OCI-LY1 (cell line): Measurements from ENCODE around the gene SH3RF3.

Experiments used
- H2AFZ ChIP-seq: fragments of 200-600 bp; sonication (generic), shearing (Covaris generic); 2 replicates; pipeline ENCODE4 v1.6.0; 2014; ENCODE audit warnings: antibody characterized with exemption, mild to moderate bottlenecking, low read length
- H3F3A ChIP-seq: fragments of 200-600 bp; sonication (generic), shearing (Covaris generic); 2 replicates; pipeline ENCODE4 v1.6.0; 2014; ENCODE audit warnings: mild to moderate bottlenecking, antibody characterized with exemption, low read length, moderate library complexity; ENCODE audit not compliant: insufficient read depth
- H3K27ac ChIP-seq: fragments of 200-600 bp; sonication (generic); 2 replicates; pipeline ENCODE4 v1.5.1; 2014; ENCODE audit warnings: low read length, mixed run types, mild to moderate bottlenecking, low read depth; ENCODE audit not compliant: poor library complexity, severe bottlenecking
- H3K27me3 ChIP-seq: fragments of 200-600 bp; sonication (generic); 2 replicates; pipeline ENCODE4 v1.6.0; 2014; ENCODE audit warnings: antibody characterized with exemption, mild to moderate bottlenecking, low read length, moderate library complexity; ENCODE audit not compliant: insufficient read depth
- H3K36me3 ChIP-seq: fragments of 200-600 bp; sonication (generic); 2 replicates; pipeline ENCODE4 v1.6.1; 2014; ENCODE audit warnings: mild to moderate bottlenecking, antibody characterized with exemption, low read length, moderate library complexity, mixed read lengths; ENCODE audit not compliant: insufficient read depth
- H3K4me1 ChIP-seq: fragments of 200-600 bp; sonication (generic); 2 replicates; pipeline ENCODE4 v1.5.1; 2014; ENCODE audit warnings: mild to moderate bottlenecking, low read length, moderate library complexity; ENCODE audit not compliant: insufficient read depth, severe bottlenecking
- H3K4me2 ChIP-seq: fragments of 200-600 bp; sonication (generic), shearing (Covaris generic); 2 replicates; pipeline ENCODE4 v1.6.1; 2014; ENCODE audit warnings: low read length
- H3K4me3 ChIP-seq: fragments of 200-600 bp; sonication (generic); 2 replicates; pipeline ENCODE4 v1.5.1; 2014; ENCODE audit warnings: low read length, low read depth, mild to moderate bottlenecking, mixed read lengths; ENCODE audit not compliant: poor library complexity, severe bottlenecking
- H3K79me2 ChIP-seq: fragments of 200-600 bp; shearing (Covaris generic); 2 replicates; pipeline ENCODE4 v1.6.1; 2016; ENCODE audit warnings: mixed run types, low read length, mixed read lengths; ENCODE audit not compliant: insufficient read depth
- H3K9ac ChIP-seq: fragments of 200-600 bp; sonication (generic), shearing (Covaris generic); 2 replicates; pipeline ENCODE4 v1.6.1; 2014; ENCODE audit warnings: mild to moderate bottlenecking, low read length, mixed read lengths
- H3K9me2 ChIP-seq: fragments of 200-600 bp; sonication (generic), shearing (Covaris generic); 2 replicates; pipeline ENCODE4 v1.6.1; 2014; ENCODE audit warnings: low read depth, mild to moderate bottlenecking, low read length, mixed read lengths
- H3K9me3 ChIP-seq: fragments of 200-600 bp; shearing (Covaris generic); 2 replicates; pipeline ENCODE4 v1.6.1; 2014; ENCODE audit warnings: low read length, mixed read lengths
- H4K20me1 ChIP-seq: fragments of 200-600 bp; sonication (generic), shearing (Covaris generic); 2 replicates; pipeline ENCODE4 v1.6.0; 2016; ENCODE audit warnings: mild to moderate bottlenecking, low read length; ENCODE audit not compliant: insufficient read depth
- CTCF ChIP-seq: fragments of 200-600 bp; sonication (generic), shearing (Covaris generic); IDR thresholded peaks from 2 replicates; pipeline ENCODE4 v1.5.1; 2017; ENCODE audit warnings: mild to moderate bottlenecking, antibody characterized with exemption, low read length, moderate library complexity, mixed read lengths
- EZH2 ChIP-seq: fragments of 200-600 bp; sonication (generic), shearing (Covaris generic); IDR thresholded peaks from 2 replicates; pipeline ENCODE4 v1.8.0; 2017; ENCODE audit warnings: borderline replicate concordance, mixed run types, mild to moderate bottlenecking, antibody characterized with exemption, low read length, moderate library complexity, mixed read lengths

The SH3RF3 gene

GRCh38 chr2:109547280-109547679 lies 418.3 kb downstream of the SH3RF3 start:
- H2AFZ ChIP-seq: no peak overlapping the region
- H3K9ac ChIP-seq: no peak overlapping the region
- TF ChIP-seq EZH2 (no peak), CTCF (no peak)
- no peak overlapping the region for H3K4me3 ChIP-seq
- no peak overlapping the region for H3K4me2 ChIP-seq
- no peaks in the 10 kb centered on the region for H3K79me2 ChIP-seq
- no peaks in the 10 kb centered on the region for H3K9me3 ChIP-seq
- H4K20me1 ChIP-seq: no peaks in the 10 kb centered on the region
- H3K27ac ChIP-seq: no peak overlapping the region
- no peaks in the 10 kb centered on the region for H3K4me1 ChIP-seq
- H3K36me3 ChIP-seq: no peaks in the 10 kb centered on the region
- no peaks in the 10 kb centered on the region for H3F3A ChIP-seq
- no peaks in the 10 kb centered on the region for H3K27me3 ChIP-seq
- H3K9me2 ChIP-seq: no peaks in the 10 kb centered on the region

DNA sequence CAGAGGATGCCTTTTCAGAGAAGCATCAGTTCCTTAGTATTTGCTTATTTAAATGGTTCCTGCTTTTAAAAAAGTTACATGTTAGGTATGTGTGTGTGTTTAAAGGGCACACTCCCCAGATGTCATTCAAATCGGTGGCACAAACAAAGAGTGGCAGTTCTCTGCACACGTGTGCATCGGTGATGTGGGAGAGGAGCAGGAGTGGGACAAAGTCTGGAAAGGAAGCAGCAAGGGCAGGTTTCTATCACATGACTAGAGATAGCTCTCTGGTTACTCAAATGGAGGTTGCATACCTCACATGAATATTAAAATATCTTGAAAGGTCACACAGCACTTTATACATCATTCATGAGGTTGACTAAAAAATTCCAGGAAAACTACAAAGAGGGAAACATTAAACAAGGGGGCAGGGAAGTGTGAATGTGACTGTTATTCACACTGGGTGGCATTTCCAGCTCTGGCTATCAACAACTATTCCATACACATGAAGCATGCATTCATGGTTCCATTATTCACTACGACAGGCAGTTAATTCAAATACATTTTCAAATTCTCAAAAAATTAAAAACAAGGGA lies 420.1 kb downstream of the SH3RF3 start:
- Histone ChIP-seq H3K4me2 (no peak overlapping the region), H3K4me1 (no peaks in the 10 kb centered on the region), H4K20me1 (no peaks in the 10 kb centered on the region), H3K9me3 (no peaks in the 10 kb centered on the region), H3K79me2 (no peaks in the 10 kb centered on the region), H2AFZ (no peak overlapping the region), H3K4me3 (no peak overlapping the region), H3K27me3 (no peaks in the 10 kb centered on the region), H3K27ac (no peak overlapping the region), H3K36me3 (no peaks in the 10 kb centered on the region), H3F3A (no peaks in the 10 kb centered on the region), H3K9me2 (no peaks in the 10 kb centered on the region), H3K9ac (no peak overlapping the region)
- no peak for TF ChIP-seq EZH2
- no peak for TF ChIP-seq CTCF
